Stimulated activated CD4-positive, alpha-beta T cell treated with anti-CD3 and anti-CD28 coated beads, Interleukin-15, amount 100 ng/mL, for 24 hours (primary cell): ENCODE measurements around the gene SHQ1.

Experiments used
- DNase-seq: peaks from one replicate; pipeline ENCODE4 v3.0.0-alpha.2; 2020

SHQ1 gene

GRCh38 chr3:72847282-72847681 is 963 bp downstream of the SHQ1 start:
- no peak for DNase-seq

GRCh38 chr3:72846166-72846565 is 2.1 kb downstream of the SHQ1 start:
- no peak for DNase-seq

GRCh38 chr3:72844436-72844993 is 3.7 kb downstream of the SHQ1 start:
- peak; percentile 28 for DNase-seq

GRCh38 chr3:72839057-72839456 is 9.2 kb downstream of the SHQ1 start:
- DNase-seq: no peak

GRCh38 chr3:72836923-72837322 is 11.3 kb downstream of the SHQ1 start:
- no peak for DNase-seq

GRCh38 chr3:72836416-72836815 is 11.8 kb downstream of the SHQ1 start:
- DNase-seq: no peak

GRCh38 chr3:72830452-72831223 is 17.6 kb downstream of the SHQ1 start:
- no peak for DNase-seq

GRCh38 chr3:72829701-72830100 is 18.5 kb downstream of the SHQ1 start:
- DNase-seq: no peak

- DNase-seq: no peak
These were observed 27.0 kb downstream of the SHQ1 start for GRCh38 chr3:72821161-72821781.

- no peak for DNase-seq
These were observed 27.8 kb downstream of the SHQ1 start for GRCh38 chr3:72820415-72820814.

GRCh38 chr3:72818905-72819304 is 29.3 kb downstream of the SHQ1 start:
- DNase-seq: peak; percentile 14

- no peak for DNase-seq
These were observed 30.0 kb downstream of the SHQ1 start for GRCh38 chr3:72818092-72818773.

GRCh38 chr3:72816862-72817355 is 31.3 kb downstream of the SHQ1 start:
- DNase-seq: peak; percentile 16

- no peak for DNase-seq
These were observed 33.9 kb downstream of the SHQ1 start for GRCh38 chr3:72814308-72814707.

- no peak for DNase-seq
These were observed 36.0 kb downstream of the SHQ1 start for GRCh38 chr3:72812201-72812600.

- no peak for DNase-seq
These were observed 36.7 kb downstream of the SHQ1 start for GRCh38 chr3:72811571-72811970.

- DNase-seq: no peak
These were observed 37.4 kb downstream of the SHQ1 start for GRCh38 chr3:72810659-72811434.

- DNase-seq: no peak
These were observed 38.2 kb downstream of the SHQ1 start for GRCh38 chr3:72810063-72810462.

GRCh38 chr3:72804361-72804760 is 43.9 kb downstream of the SHQ1 start:
- no peak for DNase-seq

GRCh38 chr3:72803573-72803972 is 44.7 kb downstream of the SHQ1 start:
- no peak for DNase-seq

GRCh38 chr3:72802001-72802400 is 46.2 kb downstream of the SHQ1 start:
- no peak for DNase-seq

GRCh38 chr3:72800869-72801268 is 47.4 kb downstream of the SHQ1 start:
- no peak for DNase-seq
